K562 (cell line): ENCODE data around the gene ARHGEF1. TPM values are rescaled to one million over a fixed set of nuclear protein-coding genes. Genes with fewer than 3 reads are reported as not detected.

Source experiments
- ATAC-seq: fragments of 200-7000 bp; cut with Tn5 transposase; 3 replicates; pipeline ENCODE4 v1.9.1; 2020; ENCODE audit warnings: moderate library complexity
- BruUV-seq: library from RNA; stranded (reverse); fragments of 400-500 nt; replicated peaks from 2 replicates; lab custom pipeline; 2021; lab: Mats Ljungman, UMichigan
- CTCF ChIA-PET: fragments of 300-600 bp; formaldehyde crosslinking; extraction: SDS; loops from one replicate; lab custom pipeline; 2021; ENCODE audit warnings: low intra/inter-chr PET ratio; lab: Yijun Ruan, JAX
- POLR2A ChIA-PET: fragments of 300-600, 350-650 bp; sonication (Branson Sonifier 250); formaldehyde crosslinking; extraction: SDS; loops from one replicate; lab custom pipeline; 2021; ENCODE audit warnings: antibody characterized with exemption, inconsistent platforms; lab: Yijun Ruan, JAX
- DNase-seq, 4 experiments: peaks; one replicate each; pipeline versions ENCODE4 v3.0.0 to v3.0.0-alpha.2; 2011 to 2018; ENCODE audit warnings: low spot score in 3 of 4, mixed read lengths in 3 of 4; ENCODE audit errors: extremely low read depth in 1 of 4
- FAIRE-seq: peaks from 2 replicates; lab custom pipeline; 2011; peaks lifted over from hg19 to GRCh38; lab: Jason Lieb, UNC
- H2AFZ ChIP-seq: 2 replicates; pipeline ENCODE4 v1.6.0; 2011; ENCODE audit warnings: low read depth, low read length, control low read depth, inconsistent platforms
- H3K27ac ChIP-seq: fragments of 200-600 bp; 3 replicates; pipeline ENCODE4 v1.8.0; 2011; ENCODE audit warnings: low read depth, mild to moderate bottlenecking, control low read depth, inconsistent platforms, low read length, moderate library complexity, mixed read lengths; ENCODE audit errors: extremely low read depth
- H3K27me3 ChIP-seq, 2 experiments: fragments of 300-600 bp in 1 of 2; 2 replicates in 1 of 2; 3 replicates in 1 of 2; pipeline versions ENCODE4 v1.6.0 to v1.8.0; 2011; ENCODE audit warnings: inconsistent platforms in 2 of 2, low read length in 2 of 2, mild to moderate bottlenecking in 1 of 2, mixed read lengths in 1 of 2, moderate library complexity in 1 of 2; ENCODE audit not compliant: control insufficient read depth in 2 of 2, insufficient read depth in 2 of 2
- H3K36me3 ChIP-seq: fragments of 300-600 bp; 3 replicates; pipeline ENCODE4 v1.8.0; 2011; ENCODE audit warnings: mild to moderate bottlenecking, low read length, inconsistent platforms; ENCODE audit not compliant: control insufficient read depth, insufficient read depth
- H3K4me1 ChIP-seq, 2 experiments: fragments of 200-600 bp in 1 of 2; replicated peaks in 1 of 2; 2 replicates in 1 of 2; 3 replicates in 1 of 2; pipeline versions ENCODE4 v1.5.1 to v1.8.0; 2011; ENCODE audit warnings: inconsistent platforms in 2 of 2, low read length in 2 of 2, mild to moderate bottlenecking in 1 of 2, mixed read lengths in 1 of 2, moderate library complexity in 1 of 2; ENCODE audit not compliant: control insufficient read depth in 2 of 2, insufficient read depth in 2 of 2
- H3K4me2 ChIP-seq: 2 replicates; pipeline ENCODE4 v1.6.1; 2011; ENCODE audit warnings: low read length, control low read depth, inconsistent platforms, mixed read lengths; ENCODE audit not compliant: insufficient read depth
- H3K4me3 ChIP-seq: fragments of 200-600 bp; sonication (generic), shearing (Covaris generic); 2 replicates; pipeline ENCODE4 v1.5.1; 2016; ENCODE audit warnings: control low read depth, inconsistent platforms
- H3K79me2 ChIP-seq: fragments of 200-600 bp; 3 replicates; pipeline ENCODE4 v1.8.0; 2011; ENCODE audit warnings: low read length, inconsistent platforms; ENCODE audit not compliant: control insufficient read depth, insufficient read depth
- H3K9ac ChIP-seq, 2 experiments: 2 replicates each; pipeline versions ENCODE4 v1.6.0 to v1.6.1; 2011; ENCODE audit warnings: low read depth in 2 of 2, low read length in 2 of 2, control low read depth in 1 of 2, inconsistent platforms in 1 of 2, mild to moderate bottlenecking in 1 of 2, mixed read lengths in 1 of 2; ENCODE audit not compliant: insufficient read depth in 1 of 2
- H3K9me1 ChIP-seq: one replicate; pipeline ENCODE4 v1.6.0; 2011; ENCODE audit warnings: inconsistent platforms, mild to moderate bottlenecking, low read length, moderate library complexity; ENCODE audit not compliant: control insufficient read depth, insufficient read depth
- H3K9me3 ChIP-seq: replicated peaks from 2 replicates; pipeline ENCODE4 v1.5.1; 2011; ENCODE audit warnings: low read depth, low read length, inconsistent platforms; ENCODE audit not compliant: control insufficient read depth, insufficient read depth
- H4K20me1 ChIP-seq: replicated peaks from 2 replicates; pipeline ENCODE4 v1.6.1; 2011; ENCODE audit warnings: low read length, inconsistent platforms, mixed read lengths; ENCODE audit not compliant: control insufficient read depth, insufficient read depth
- CAMTA2 ChIP-seq: fragments of 250-450 bp; sonication (Bioruptor Pico); conservative IDR thresholded peaks from 2 replicates; pipeline ENCODE4 v1.5.1; 2022
- DIDO1 ChIP-seq: fragments of 450-650 bp; IDR thresholded peaks from 2 replicates; pipeline ENCODE4 v1.6.1; 2016; ENCODE audit warnings: low read depth, missing biosample characterization, missing genetic modification characterization
- HIVEP1 ChIP-seq: fragments of 250-450 bp; sonication (Bioruptor Pico); IDR thresholded peaks from 2 replicates; pipeline ENCODE4 v1.4.0; 2020; ENCODE audit warnings: mild to moderate bottlenecking
- HNRNPUL1 ChIP-seq: fragments of 200-400 bp; formaldehyde crosslinking; IDR thresholded peaks from 2 replicates; pipeline ENCODE4 v1.6.1; 2017; ENCODE audit warnings: low read length
- NR2F6 ChIP-seq: fragments of 450-650 bp; formaldehyde crosslinking; IDR thresholded peaks from 2 replicates; pipeline ENCODE4 v1.4.0; 2020; ENCODE audit warnings: mild to moderate bottlenecking
- OTX1 ChIP-seq: fragments of 450-650 bp; formaldehyde crosslinking; IDR thresholded peaks from 2 replicates; pipeline ENCODE4 v1.4.0; 2022; ENCODE audit warnings: mild to moderate bottlenecking
- POLR2A ChIP-seq: fragments of 450-650 bp; conservative IDR thresholded peaks from 2 replicates; pipeline ENCODE4 v1.6.1; 2016
- POLR2AphosphoS5 ChIP-seq: IDR thresholded peaks from 2 replicates; pipeline ENCODE4 v1.6.1; 2011; ENCODE audit warnings: mild to moderate bottlenecking, low read depth, low read length, moderate library complexity; ENCODE audit not compliant: control insufficient read depth, insufficient read depth
- PTRF ChIP-seq: fragments of 450-650 bp; IDR thresholded peaks from 2 replicates; pipeline ENCODE4 v1.6.1; 2016; ENCODE audit warnings: mild to moderate bottlenecking, missing genetic modification characterization, missing compliant biosample characterization
- SMARCB1 ChIP-seq: IDR thresholded peaks from 2 replicates; pipeline ENCODE4 v1.6.1; 2011; ENCODE audit warnings: improper control_type of control experiment, low read depth; ENCODE audit not compliant: insufficient read length
- SNIP1 ChIP-seq: fragments of 450-650 bp; IDR thresholded peaks from 2 replicates; pipeline ENCODE4 v1.7.1; 2017; ENCODE audit warnings: low read depth, mild to moderate bottlenecking
- SUPT5H ChIP-seq: fragments of 450-650 bp; IDR thresholded peaks from 2 replicates; pipeline ENCODE4 v1.6.1; 2016
- ZKSCAN8 ChIP-seq: fragments of 200-800 bp; sonication (Bioruptor generic); IDR thresholded peaks from 2 replicates; pipeline ENCODE4 v1.6.1; 2016; ENCODE audit warnings: missing genetic modification characterization, missing compliant biosample characterization
- ZNF134 ChIP-seq: fragments of 250-450 bp; sonication (Bioruptor Pico); conservative IDR thresholded peaks from 2 replicates; pipeline ENCODE4 v1.4.0; 2020
- ZNF232 ChIP-seq: sonication (generic); formaldehyde crosslinking; IDR thresholded peaks from 2 replicates; pipeline ENCODE4 v1.8.0; 2022; ENCODE audit warnings: mild to moderate bottlenecking, missing genetic modification reagents
- WGBS: fragments of 100-300 bp; shearing (Covaris generic); methylation state at CpG from one replicate; pipeline ENCODE4 v1.1.6; 2016; ENCODE audit warnings: low coverage, mixed read lengths; ENCODE audit not compliant: insufficient coverage; ENCODE audit errors: missing lambda C conversion rate; 5-methylcytosine and 5-hydroxymethylcytosine counted together
- in situ Hi-C: fragments of 300-500 bp; cut with MboI; formaldehyde crosslinking; loops from 4 replicates; pipeline ENCODE4 v1.15.0; 2018; ENCODE audit warnings: inconsistent platforms, mixed read lengths
- intact Hi-C: fragments of 100-400 bp; cut with micrococcal nuclease; formaldehyde crosslinking; loops from 2 replicates; pipeline ENCODE4 v1.14.2; 2022
- polyA plus RNA-seq, 8 experiments: library from polyadenylated mRNA; depleted of rRNA in 4 of 8; stranded (reverse) in 5 of 8; unstranded in 3 of 8; fragments of >200 nt; fragmentation: Nextera tagmentation in 2 of 8; fragmentation: Illumina TruSeq in 1 of 8; extraction: Ambion mirVana in 2 of 8; extraction: Trizol in 1 of 8; gene quantifications; 2 replicates each; pipeline versions ENCODE4 v1.2.1 to v1.2.3, GENCODE V29; 2011 to 2014; ENCODE audit warnings: inconsistent platforms in 1 of 8, missing spikeins in 1 of 8
- total RNA-seq, 7 experiments: library from RNA; depleted of rRNA in 6 of 7; stranded (reverse); fragments of >200 nt in 6 of 7; fragmentation: Illumina TruSeq in 2 of 7; extraction: Trizol in 2 of 7; gene quantifications; 2 replicates each; pipeline versions ENCODE4 v1.2.1 to v1.2.3, GENCODE V29; 2011 to 2021; ENCODE audit warnings: low replicate concordance in 1 of 7

ARHGEF1 gene
- total and polyA plus RNA-seq, 9 of the 15 experiments (the other 6 are each of a cell fraction or from before 2014, with no cell fraction given): 1.9 to 149 (median 29.8) TPM

GRCh38 chr19:41862445-41862986, 20.5 kb upstream of the ARHGEF1 start:
- H3K4me1 ChIP-seq: peaks cover 30% of the 10 kb centered on the region in 2 experiments
- ATAC-seq (no peak), FAIRE-seq (no peak), DNase-seq (no peak)
- ChIA-PET CTCF (no interaction called here), POLR2A (interaction anchor here (0.6 to 3.2 kb wide), 5 partner anchors 10 to 408 kb away, joined by 3 to 25 read pairs (median 4); no protein-coding TSS in a partner anchor)
- H3K9ac ChIP-seq: peak overlapping the region; percentile 97 to 100
- in situ Hi-C loops (no loop called here), intact Hi-C loops (no loop called here)
- H3K79me2 ChIP-seq: peaks cover 72% of the 10 kb centered on the region
- peaks cover 39% of the 10 kb centered on the region for H4K20me1 ChIP-seq
- H3K9me3 ChIP-seq: no peaks in the 10 kb centered on the region
- peaks cover 67% of the 10 kb centered on the region for H3K36me3 ChIP-seq
- H2AFZ ChIP-seq: no peak overlapping the region
- H3K4me3 ChIP-seq: peak overlapping the region; percentile 93; the same call in 1 of the 2 replicates
- WGBS: 62% methylated on average over 2 of the region's 2 CpGs
- peak overlapping the region; percentile 99 for H3K27ac ChIP-seq
- H3K9me1 ChIP-seq: peaks cover 8% of the 10 kb centered on the region
- peak overlapping the region; percentile 95 for H3K4me2 ChIP-seq
- H3K27me3 ChIP-seq: no peaks in the 10 kb centered on the region
- TF ChIP-seq HNRNPUL1: 0 out of 2 replicates have a peak, but pooled peaks have one; percentile 14
- peak; percentile 37 for TF ChIP-seq POLR2A
- no peak for TF ChIP-seq HIVEP1 (CRISPR knock-in tag)
- no TSS peak for BruUV-seq

DNA sequence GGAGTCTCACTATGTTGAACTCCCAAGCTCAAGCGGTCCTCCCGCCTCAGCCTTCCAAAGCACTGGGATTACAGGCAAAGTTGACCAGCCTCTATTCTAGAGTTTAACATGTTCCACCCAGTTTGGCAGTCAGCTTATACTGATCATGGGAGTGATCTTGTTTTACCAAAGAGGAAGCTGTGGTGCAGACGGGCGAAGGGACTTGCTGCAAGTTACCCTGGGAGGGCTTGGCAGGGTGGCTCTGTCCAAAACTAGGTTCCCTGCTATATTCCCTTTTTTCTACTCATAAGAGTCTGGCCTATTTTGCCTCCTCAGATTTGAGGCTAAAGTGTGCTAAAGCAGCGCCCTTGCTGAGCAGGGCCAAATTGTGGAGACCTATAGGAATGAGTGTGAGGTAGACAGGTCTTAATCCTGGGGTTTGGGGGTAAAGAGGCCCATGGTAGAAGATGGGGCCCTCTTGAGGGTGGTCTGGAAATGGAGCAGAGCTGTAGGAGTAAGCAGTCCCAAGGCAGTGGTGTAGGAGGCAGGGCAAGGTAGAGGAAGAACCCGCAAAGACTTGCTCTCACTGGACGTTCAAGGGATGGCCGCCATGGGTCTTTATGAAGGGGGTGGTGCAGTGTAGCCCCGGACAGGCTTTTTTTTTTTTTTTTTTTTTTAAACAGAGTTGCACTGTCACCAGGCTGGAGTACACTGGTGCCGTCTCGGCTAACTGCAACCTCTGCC, 19.6 kb upstream of the ARHGEF1 start:
- WGBS: 92% methylated on average over 9 of the region's 11 CpGs
- TF ChIP-seq SUPT5H (no peak), PTRF (tag) (no peak), ZKSCAN8 (no peak), POLR2A (peak; percentile 24; the same call in 1 of the 2 replicates), CAMTA2 (no peak), HNRNPUL1 (no peak), SNIP1 (no peak), NR2F6 (CRISPR knock-in tag) (no peak), POLR2AphosphoS5 (peak; percentile 39; the same call in 1 of the 2 replicates), OTX1 (CRISPR knock-in tag) (no peak), DIDO1 (tag) (no peak), SMARCB1 (no peak), ZNF134 (no peak), ZNF232 (CRISPR knock-in tag) (no peak)
- peaks cover 75% of the 10 kb centered on the region for H3K36me3 ChIP-seq
- intact Hi-C loops: no loop called here
- ATAC-seq (no peak), DNase-seq (no peak), FAIRE-seq (no peak)
- H3K9me1 ChIP-seq: peaks cover 8% of the 10 kb centered on the region
- in situ Hi-C loops: no loop called here
- H3K27me3 ChIP-seq: no peaks in the 10 kb centered on the region
- H3K4me2 ChIP-seq: peak overlapping the region; percentile 95
- H2AFZ ChIP-seq: no peak overlapping the region
- no TSS peak for BruUV-seq
- peak overlapping the region; percentile 15 to 26; a peak in 3 of 4 replicates for H3K9ac ChIP-seq
- H3K27ac ChIP-seq: peak overlapping the region; percentile 61
- ChIA-PET CTCF (no interaction called here), POLR2A (interaction anchor here (0.5 to 3.2 kb wide), 10 partner anchors 9 to 407 kb away, joined by 3 to 25 read pairs (median 4); no protein-coding TSS in a partner anchor)
- peaks cover 47% of the 10 kb centered on the region for H4K20me1 ChIP-seq
- H3K79me2 ChIP-seq: peaks cover 81% of the 10 kb centered on the region
- H3K9me3 ChIP-seq: no peaks in the 10 kb centered on the region
- H3K4me1 ChIP-seq: peaks cover 30 to 35% of the 10 kb centered on the region in 2 experiments
- H3K4me3 ChIP-seq: no peak overlapping the region
